Right lung (tissue), 5 donors: Measurements from ENCODE around the gene KAT6B. TPM values are rescaled to one million over a fixed set of nuclear protein-coding genes. Genes with fewer than 3 reads are reported as not detected.
"Not testable (repeated sequence)": the region's sequence is repeated elsewhere in the genome, so short reads cannot be mapped to it uniquely, and the experiment has no call there.

Source experiments
- DNase-seq, 2 donors: peaks; one replicate each; pipeline ENCODE4 v3.0.0-alpha.2; 2013
- polyA plus RNA-seq, 5 donors: library from polyadenylated mRNA; unstranded; fragments of 120-200 nt; gene quantifications; one replicate each; pipeline versions ENCODE4 v1.2.1 to v1.2.3, GENCODE V29; 2013; ENCODE audit warnings: inconsistent platforms in 1 of 5, low replicate concordance in 1 of 5; ENCODE audit not compliant: insufficient read length in 5 of 5, insufficient read depth in 1 of 5

KAT6B gene
- polyA plus RNA-seq, 5 donors, result 28.1 to 47.5 (median 42.0) TPM

- DNase-seq, result no peak
Observed at GRCh38 chr10:74887614-74888284, 61.3 kb downstream of the KAT6B start.

GRCh38 chr10:74888962-74889661 lies 62.7 kb downstream of the KAT6B start:
- DNase-seq, result no peak

- no peak for DNase-seq
Observed at GRCh38 chr10:74889662-74889998, 63.2 kb downstream of the KAT6B start.

- no peak for DNase-seq
Observed at GRCh38 chr10:74890460-74890859, 64.1 kb downstream of the KAT6B start.

- DNase-seq, result no peak
Observed at GRCh38 chr10:74891053-74891452, 64.7 kb downstream of the KAT6B start.

- no peak for DNase-seq
Observed at GRCh38 chr10:74892839-74893238, 66.4 kb downstream of the KAT6B start.

GRCh38 chr10:74893329-74893728 lies 66.9 kb downstream of the KAT6B start:
- DNase-seq, result not testable (repeated sequence)

- no peak for DNase-seq
Observed at GRCh38 chr10:74896788-74897527, 70.6 kb downstream of the KAT6B start.

GRCh38 chr10:74898201-74898976 lies 72.0 kb downstream of the KAT6B start:
- DNase-seq, result no peak

GRCh38 chr10:74900297-74900696 lies 73.9 kb downstream of the KAT6B start:
- DNase-seq, result no peak

GRCh38 chr10:74901301-74901700 lies 74.9 kb downstream of the KAT6B start:
- DNase-seq, result no peak

GRCh38 chr10:74901867-74902450 lies 75.6 kb downstream of the KAT6B start:
- no peak for DNase-seq

GRCh38 chr10:74903491-74903890 lies 77.1 kb downstream of the KAT6B start:
- DNase-seq, result no peak

GRCh38 chr10:74906611-74907198 lies 80.3 kb downstream of the KAT6B start:
- DNase-seq, result no peak

GRCh38 chr10:74909670-74910069 lies 83.3 kb downstream of the KAT6B start:
- no peak for DNase-seq

GRCh38 chr10:74910241-74910975 lies 84.0 kb downstream of the KAT6B start:
- no peak for DNase-seq

GRCh38 chr10:74910976-74911350 lies 84.6 kb downstream of the KAT6B start:
- DNase-seq, result no peak

GRCh38 chr10:74912182-74912581 lies 85.8 kb downstream of the KAT6B start:
- no peak for DNase-seq

GRCh38 chr10:74912682-74913081 lies 86.3 kb downstream of the KAT6B start:
- no peak for DNase-seq

- no peak for DNase-seq
Observed at GRCh38 chr10:74913377-74913979, 87.1 kb downstream of the KAT6B start.
